Stimulated activated CD4-positive, alpha-beta T cell treated with anti-CD3 and anti-CD28 coated beads, TNF-alpha, amount 100 ng/mL, for 48 hours (primary cell): Measurements from ENCODE around the gene CFAP20DC.
A peak's percentile ranks its signal among the peaks of the same experiment; 100 is the strongest.
"Not testable (repeated sequence)": the region's sequence is repeated elsewhere in the genome, so short reads cannot be mapped to it uniquely, and the experiment has no call there.

Experiments
- DNase-seq, 3 donors: peaks; one replicate each; pipeline ENCODE4 v3.0.0-alpha.2; 2020; ENCODE audit warnings: low read depth in 3 of 3

The CFAP20DC gene

GRCh38 chr3:59023612-59024011 is 26.2 kb downstream of the CFAP20DC start:
- no peak for DNase-seq

DNA sequence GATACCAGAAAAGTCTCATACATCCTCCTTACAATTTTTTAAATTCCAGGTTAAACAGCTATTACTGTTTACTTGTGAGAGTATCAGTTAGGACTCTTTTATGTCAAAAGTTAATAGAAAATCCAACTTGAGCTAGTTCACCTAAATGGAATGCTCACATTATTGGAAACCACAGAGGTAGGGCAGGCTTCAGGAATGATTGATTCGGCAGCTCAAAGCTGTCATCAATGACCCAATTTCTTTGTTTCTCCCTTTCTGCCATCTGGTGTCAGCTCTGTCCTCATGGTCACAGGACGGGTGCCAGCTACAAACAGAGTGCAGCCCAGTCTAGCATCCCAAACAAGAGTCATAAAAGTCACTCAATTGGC is 32.2 kb downstream of the CFAP20DC start:
- no peak for DNase-seq

GRCh38 chr3:59016930-59017616 is 32.8 kb downstream of the CFAP20DC start:
- no peak for DNase-seq

- DNase-seq, result no peak
Observed at GRCh38 chr3:59013611-59014010, 36.2 kb downstream of the CFAP20DC start.

DNA sequence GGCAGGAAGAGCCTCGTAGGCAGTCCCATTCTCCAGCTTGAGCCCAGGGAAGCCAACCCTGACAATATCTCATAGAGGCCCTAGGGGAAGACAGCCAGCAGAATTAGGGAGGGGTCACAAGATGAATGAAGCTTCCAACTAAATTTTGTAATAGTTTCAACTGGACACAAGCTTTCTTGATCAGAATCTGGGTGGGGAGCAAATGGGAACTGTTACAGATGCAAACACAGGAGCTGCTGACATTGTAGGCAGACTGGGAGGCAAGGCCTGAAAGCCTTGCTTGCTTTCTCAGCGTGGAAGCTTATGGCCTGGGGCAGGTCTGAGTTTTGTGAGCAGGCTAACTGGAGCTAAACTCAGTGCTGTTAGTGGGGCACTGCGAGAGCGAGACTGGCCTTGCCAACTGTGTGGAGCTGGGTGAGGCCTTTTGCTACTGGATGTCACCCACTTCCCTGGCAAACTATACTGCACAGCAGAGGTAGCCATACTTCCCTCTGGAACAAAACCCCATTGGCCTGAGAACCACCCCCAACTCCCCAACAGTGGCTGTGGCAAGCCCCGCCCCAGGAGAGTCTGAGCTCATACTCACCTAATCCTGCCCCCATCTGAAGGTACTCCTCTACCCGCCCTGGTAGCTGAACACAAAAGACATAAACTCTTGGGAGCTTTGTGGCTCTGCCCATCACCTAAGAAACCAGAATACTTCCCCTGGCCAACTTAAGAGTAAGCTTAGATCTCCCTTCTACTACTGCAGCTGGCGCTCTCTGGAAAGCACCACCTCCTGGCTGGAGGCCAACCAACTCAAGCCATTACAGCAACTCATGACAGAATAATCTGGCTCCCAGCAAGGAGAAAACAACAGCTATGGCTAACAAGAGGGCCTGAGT is 42.9 kb downstream of the CFAP20DC start:
- no peak for DNase-seq

DNA sequence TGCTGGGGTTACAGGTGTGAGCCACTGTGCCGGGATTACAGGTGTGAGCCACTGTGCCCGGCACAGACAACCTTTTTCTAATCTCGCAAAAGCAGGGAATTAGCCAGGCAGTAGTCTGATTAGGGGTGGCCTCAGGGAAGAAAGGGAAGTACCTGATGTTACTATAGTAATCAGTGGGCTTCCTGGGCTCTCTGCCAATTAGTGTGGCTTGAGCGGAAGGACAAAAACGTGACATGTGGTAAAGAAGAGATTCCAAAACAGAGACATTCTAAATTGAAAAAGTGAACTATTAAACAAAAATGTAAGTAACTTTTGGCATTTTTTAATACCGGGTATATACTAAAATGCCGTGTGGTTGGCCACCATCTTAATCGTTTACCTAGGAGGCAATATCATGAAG is 48.1 kb downstream of the CFAP20DC start:
- DNase-seq, result no peak

- no peak for DNase-seq
Observed at GRCh38 chr3:58999774-59000160, 50.1 kb downstream of the CFAP20DC start.

- DNase-seq, result no peak
Observed at GRCh38 chr3:58999134-58999773, 50.6 kb downstream of the CFAP20DC start.

DNA sequence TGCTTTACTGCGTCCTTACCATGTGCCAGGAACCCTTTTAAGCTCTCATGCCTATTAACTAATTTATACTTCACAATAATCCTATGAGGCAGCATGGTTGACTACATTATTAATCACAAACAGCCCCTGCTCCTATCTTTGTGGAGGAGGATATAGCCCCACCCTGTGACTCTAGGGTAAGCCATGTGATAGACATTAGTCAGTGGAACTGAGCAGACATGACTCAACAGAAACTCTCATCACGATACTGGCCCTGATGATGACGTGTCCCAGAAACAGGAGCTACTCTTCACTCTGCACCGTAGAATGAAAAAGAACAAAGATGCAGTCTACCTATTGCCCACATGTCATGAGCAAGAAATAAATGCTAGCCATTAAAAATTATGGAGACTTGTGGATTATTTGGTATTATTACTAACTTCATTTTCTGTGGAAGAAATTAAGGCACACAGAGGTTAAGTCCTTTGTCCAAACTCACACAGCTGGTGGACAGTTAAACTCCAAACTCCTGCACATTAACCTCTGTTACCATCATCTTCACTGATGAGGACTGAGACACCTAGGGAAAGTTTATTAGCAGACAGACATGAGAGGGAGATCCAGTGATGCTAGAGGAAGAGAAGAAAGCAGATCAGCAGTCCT is 51.2 kb downstream of the CFAP20DC start:
- DNase-seq, result peak in 2 of 3 donors; percentile 7 to 22

- no peak for DNase-seq
Observed at GRCh38 chr3:58996730-58997129, 53.1 kb downstream of the CFAP20DC start.

GRCh38 chr3:58994746-58995330 is 55.0 kb downstream of the CFAP20DC start:
- DNase-seq, result peak in 1 of 3 donors; percentile 9

DNA sequence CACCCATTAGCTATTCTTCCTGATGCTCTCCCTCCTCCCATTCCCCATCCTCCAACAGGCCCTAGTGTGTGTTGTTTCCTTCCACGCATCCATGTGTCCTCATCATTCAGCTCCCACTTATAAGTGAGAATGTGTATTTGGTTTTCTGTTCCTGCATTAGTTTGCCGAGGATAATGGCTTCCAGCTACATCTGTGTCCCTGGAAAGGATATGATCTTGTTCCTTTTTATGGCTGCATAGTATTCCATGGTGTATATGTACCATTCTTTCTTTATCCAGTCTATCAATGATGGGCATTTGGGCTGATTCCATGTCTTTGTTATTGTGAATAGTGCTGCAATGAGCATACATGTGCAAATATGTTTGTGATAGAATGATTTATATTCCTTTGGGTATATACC is 56.3 kb downstream of the CFAP20DC start:
- DNase-seq, result no peak

DNA sequence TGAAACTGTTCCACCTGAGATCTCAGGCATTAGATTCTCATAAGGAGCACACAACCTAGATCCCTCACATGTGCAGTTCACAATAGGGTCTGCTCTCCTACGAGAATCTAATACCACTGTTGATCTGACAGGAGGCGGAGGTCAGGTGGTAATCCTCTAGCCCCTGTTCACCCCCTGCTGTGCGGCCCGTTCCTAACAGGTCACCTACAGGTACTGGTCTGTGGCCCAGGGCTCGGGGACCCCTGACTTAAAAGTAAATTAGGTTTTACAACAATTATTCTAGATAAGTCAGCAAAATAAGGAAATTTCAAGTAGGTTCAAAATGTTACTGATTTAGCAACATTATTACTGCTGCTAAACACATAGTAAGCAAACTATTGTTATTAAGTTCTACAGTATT is 58.2 kb downstream of the CFAP20DC start:
- no peak for DNase-seq

DNA sequence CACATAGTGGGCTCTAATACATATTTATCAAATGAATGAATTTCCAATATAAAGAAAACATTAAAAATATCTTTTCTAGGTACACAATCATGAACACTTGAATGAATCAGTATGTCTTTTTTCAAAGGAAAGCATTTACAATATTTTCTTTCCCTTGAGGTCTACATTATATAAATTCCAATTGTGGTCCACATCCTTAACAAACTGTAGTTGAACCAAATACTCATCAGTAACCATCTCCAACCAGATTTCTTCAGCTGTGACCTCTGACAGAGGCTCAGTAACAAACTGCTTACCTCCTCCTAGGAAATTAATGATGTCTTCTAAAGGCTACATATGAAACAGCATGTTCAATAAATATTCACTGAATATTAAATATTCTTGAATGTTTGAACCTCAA is 58.8 kb downstream of the CFAP20DC start:
- no peak for DNase-seq

DNA sequence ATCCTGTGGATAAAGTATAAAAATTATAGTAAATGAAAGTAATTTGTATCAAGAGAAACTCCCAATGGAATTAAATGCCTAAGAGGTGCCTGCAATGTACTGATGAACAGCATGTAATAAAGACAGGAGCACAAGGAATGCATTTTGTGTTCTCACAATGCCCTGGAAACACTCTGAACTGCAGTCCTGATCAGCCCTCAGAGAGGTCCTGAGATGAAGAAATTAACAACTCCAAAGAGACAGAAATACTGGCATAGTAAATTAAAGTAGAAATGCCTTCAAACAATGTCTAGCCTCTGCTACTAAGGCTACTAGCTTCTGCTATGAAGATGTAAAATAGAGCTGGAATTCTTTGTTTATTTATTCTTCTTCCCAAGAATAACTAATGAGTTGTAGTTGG is 59.9 kb downstream of the CFAP20DC start:
- no peak for DNase-seq

- no peak for DNase-seq
Observed at GRCh38 chr3:58989163-58989562, 60.7 kb downstream of the CFAP20DC start.

- DNase-seq, result no peak
Observed at GRCh38 chr3:58988041-58988440, 61.8 kb downstream of the CFAP20DC start.

DNA sequence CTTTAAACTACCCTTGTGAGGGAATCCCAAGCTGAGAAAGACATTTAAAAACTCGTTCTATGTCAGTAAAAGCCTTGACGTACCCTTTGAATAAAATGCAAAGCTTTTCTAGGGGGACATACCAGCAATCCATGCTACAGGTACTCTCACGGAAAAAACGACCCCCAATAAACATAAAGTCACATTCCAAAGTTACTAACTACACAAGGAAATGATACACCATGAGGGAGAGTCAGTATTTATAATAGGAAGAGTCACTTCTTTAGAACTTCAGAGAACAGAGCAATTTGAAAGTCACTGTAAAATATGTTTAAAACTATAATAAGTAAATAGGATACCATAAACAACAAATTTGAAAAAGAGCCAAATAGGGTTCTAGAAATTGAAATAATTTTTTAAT is 63.2 kb downstream of the CFAP20DC start:
- no peak for DNase-seq

DNA sequence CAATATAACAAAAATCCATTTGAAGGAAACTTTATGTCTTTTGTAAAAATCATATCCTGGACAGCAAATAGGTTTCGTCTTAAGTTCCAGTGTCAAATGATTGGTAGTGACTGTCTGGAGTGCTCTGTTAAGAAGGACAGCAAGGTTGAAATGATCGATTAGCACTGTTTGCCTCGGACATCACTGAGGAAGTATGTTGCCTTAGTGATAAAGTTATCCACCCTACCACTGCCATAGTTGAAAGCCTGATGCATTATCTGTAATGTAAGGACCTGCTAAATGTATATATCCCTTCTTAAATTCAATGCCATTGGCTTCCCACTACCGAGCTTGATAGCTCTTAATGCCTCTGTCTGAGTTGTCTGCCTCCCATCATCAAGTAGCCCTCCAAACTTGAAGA is 70.0 kb downstream of the CFAP20DC start:
- DNase-seq, result no peak

DNA sequence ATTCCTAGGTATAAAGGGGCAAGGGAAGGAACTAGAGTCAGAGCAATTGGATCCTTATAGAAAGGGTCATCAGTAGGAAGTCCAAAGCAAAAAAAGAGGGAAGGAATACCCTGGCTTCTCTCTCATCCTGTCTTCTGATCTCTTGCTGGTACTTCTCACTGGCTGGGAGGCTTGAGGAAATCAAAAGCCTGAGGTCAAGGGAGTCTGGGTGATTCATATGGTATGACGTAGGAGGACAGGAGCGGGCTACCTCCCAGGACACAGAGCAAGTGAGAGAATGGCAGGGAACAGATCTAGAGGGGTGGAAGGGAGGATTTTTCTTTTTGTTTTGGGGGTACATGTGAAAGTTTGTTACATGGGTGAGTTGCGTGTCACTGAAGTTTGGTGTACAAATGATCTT is 76.0 kb downstream of the CFAP20DC start:
- no peak for DNase-seq

DNA sequence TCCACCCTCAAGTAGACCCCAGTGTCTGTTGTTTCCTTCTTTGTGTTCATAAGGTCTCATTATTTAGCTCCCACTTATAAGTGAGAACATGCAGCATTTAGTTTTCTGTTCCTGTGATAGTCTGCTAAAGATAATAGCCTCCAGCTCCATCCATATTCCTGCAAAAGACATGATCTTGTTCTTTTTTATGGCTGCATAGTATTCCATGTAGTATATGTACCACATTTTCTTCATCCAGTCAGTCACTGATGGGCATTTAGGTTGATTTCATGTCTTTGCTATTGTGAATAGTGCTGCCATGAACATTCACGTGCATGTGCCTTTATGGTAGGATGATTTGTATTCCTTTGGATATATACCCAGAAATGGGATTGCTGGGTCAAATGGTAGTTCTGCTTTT is 82.0 kb downstream of the CFAP20DC start:
- DNase-seq, result not testable (repeated sequence)

DNA sequence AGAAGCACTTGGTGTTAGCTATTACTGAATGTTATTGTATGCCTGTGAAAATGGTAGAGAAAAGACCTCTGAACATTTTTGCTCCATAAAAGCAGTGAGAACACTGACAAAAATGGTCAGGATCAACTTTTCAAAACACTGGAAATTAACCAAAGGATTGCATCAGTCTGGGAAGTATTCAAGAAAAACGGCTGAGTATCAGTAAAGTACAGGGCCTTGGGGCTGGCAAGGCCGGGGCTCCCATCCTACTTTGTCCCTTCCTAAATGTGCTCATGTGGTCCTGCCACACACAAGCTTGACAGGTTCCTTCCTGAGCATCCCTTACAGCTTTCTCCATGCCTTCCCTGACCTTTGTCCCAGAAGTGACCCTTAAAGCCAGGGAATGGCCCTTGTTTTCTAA is 84.0 kb downstream of the CFAP20DC start:
- no peak for DNase-seq
